ENCODE data around the gene MSMO1.

MSMO1 gene

DNA sequence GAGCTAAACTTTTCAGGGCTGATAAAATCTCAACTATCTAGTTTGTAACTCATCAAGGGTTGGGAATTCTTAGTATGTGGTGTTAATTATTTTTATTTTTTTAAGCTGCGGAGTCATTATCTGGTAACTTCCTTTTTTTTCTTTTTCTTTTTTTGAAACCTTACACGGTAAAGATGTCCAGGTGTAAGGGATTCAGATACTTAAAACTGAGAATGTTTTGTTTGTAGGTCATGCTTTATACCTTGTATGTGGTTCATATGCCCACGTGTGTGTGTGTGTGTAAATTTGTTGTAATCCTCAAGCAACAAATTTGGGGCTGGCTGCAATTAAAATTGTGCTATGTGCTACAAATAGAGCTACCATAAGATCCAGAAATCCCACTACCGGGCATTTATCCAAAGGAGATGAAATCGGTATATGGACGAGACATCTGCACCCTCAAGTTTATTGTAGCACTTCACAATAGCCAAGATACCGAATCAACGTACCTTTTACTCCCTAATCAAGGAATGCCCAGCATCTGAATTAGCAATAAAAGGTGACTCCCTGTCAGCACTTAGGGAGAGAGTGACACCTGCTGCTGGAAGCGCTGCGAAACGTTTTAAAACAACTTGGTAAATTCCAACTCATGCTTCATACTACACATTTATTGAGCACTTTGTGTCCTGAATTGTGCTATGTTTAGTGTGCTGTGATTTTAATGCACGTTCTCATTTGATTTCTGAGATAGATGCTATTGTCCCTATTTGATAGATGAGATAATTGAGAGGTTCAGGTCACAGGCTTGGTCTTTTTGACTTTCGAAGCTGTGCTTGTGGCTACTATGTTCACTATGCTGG, 16.1 kb downstream of the MSMO1 start:
- H3K36me3 ChIP-seq (ENCODE audit: insufficient read depth, low read length), result peaks cover 35% of the 10 kb centered on the region
- no peak overlapping the region for H3K4me3 ChIP-seq (ENCODE audit: low read length)
- H3K4me2 ChIP-seq (ENCODE audit: low read length), result no peak overlapping the region

GRCh38 chr4:165345666-165346417, 18.4 kb downstream of the MSMO1 start:
- H3K36me3 ChIP-seq (ENCODE audit: insufficient read depth, low read length), result peaks cover 18% of the 10 kb centered on the region
- H3K9me3 ChIP-seq (replicated peaks; ENCODE audit: low read length), result no peaks in the 10 kb centered on the region
- no peaks in the 10 kb centered on the region for H3K27me3 ChIP-seq (ENCODE audit: control insufficient read depth, insufficient read depth, low read length)
- no peak overlapping the region for H3K4me3 ChIP-seq (ENCODE audit: low read length)
- H3K4me1 ChIP-seq (ENCODE audit: control insufficient read depth, insufficient read depth, low read length), result no peaks in the 10 kb centered on the region
- no peak overlapping the region for H3K9ac ChIP-seq (ENCODE audit: low read depth, low read length)
- no peak overlapping the region for H3K4me2 ChIP-seq (ENCODE audit: low read length)

More for the DNA sequence above, 16.1 kb downstream of the MSMO1 start:
- H3K9me3 ChIP-seq (replicated peaks; ENCODE audit: low read length), result no peaks in the 10 kb centered on the region
- H3K27me3 ChIP-seq (ENCODE audit: control insufficient read depth, insufficient read depth, low read length), result no peaks in the 10 kb centered on the region
- H3K4me1 ChIP-seq (ENCODE audit: control insufficient read depth, insufficient read depth, low read length), result no peaks in the 10 kb centered on the region
- no peak overlapping the region for H3K9ac ChIP-seq (ENCODE audit: low read depth, low read length)

- no peaks in the 10 kb centered on the region for H3K9me3 ChIP-seq (replicated peaks; ENCODE audit: low read length)
- no peaks in the 10 kb centered on the region for H3K27me3 ChIP-seq (ENCODE audit: control insufficient read depth, insufficient read depth, low read length)
- H3K4me3 ChIP-seq (ENCODE audit: low read length), result no peak overlapping the region
- peaks cover 3% of the 10 kb centered on the region for H3K36me3 ChIP-seq (ENCODE audit: insufficient read depth, low read length)
- no peaks in the 10 kb centered on the region for H3K4me1 ChIP-seq (ENCODE audit: control insufficient read depth, insufficient read depth, low read length)
- H3K4me2 ChIP-seq (ENCODE audit: low read length), result no peak overlapping the region
- H3K9ac ChIP-seq (ENCODE audit: low read depth, low read length), result no peak overlapping the region
Observed at GRCh38 chr4:165347647-165348569, 20.4 kb downstream of the MSMO1 start.

GRCh38 chr4:165351359-165352130, 24.1 kb downstream of the MSMO1 start:
- H3K4me1 ChIP-seq (ENCODE audit: control insufficient read depth, insufficient read depth, low read length), result no peaks in the 10 kb centered on the region
- H3K9me3 ChIP-seq (replicated peaks; ENCODE audit: low read length), result no peaks in the 10 kb centered on the region
- no peak overlapping the region for H3K4me2 ChIP-seq (ENCODE audit: low read length)
- H3K27me3 ChIP-seq (ENCODE audit: control insufficient read depth, insufficient read depth, low read length), result no peaks in the 10 kb centered on the region
- H3K36me3 ChIP-seq (ENCODE audit: insufficient read depth, low read length), result no peaks in the 10 kb centered on the region
- no peak overlapping the region for H3K9ac ChIP-seq (ENCODE audit: low read depth, low read length)
- H3K4me3 ChIP-seq (ENCODE audit: low read length), result no peak overlapping the region

DNA sequence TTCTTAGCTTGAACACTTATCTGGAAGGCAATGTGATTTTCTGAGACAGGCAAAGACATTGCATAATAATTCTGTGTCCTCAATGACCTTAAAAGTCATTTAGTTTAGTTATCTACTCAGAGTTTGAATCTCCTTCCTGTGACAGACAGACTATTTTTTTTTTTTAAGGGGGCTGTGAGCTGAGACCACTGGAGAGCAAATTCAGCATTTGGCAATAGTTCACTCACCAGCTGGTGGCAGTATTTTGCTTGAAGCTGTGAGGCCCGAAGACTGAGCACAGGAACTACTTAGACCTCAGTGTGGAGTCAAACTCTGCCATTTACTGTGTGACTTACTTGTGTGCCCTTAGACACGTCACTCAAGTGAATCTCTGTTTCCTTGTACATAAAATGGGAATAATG, 28.4 kb downstream of the MSMO1 start:
- Histone ChIP-seq H3K9me3 (replicated peaks; ENCODE audit: low read length) (no peaks in the 10 kb centered on the region), H3K9ac (ENCODE audit: low read depth, low read length) (no peak overlapping the region), H3K4me1 (ENCODE audit: control insufficient read depth, insufficient read depth, low read length) (peaks cover 10% of the 10 kb centered on the region), H3K4me2 (ENCODE audit: low read length) (no peak overlapping the region), H3K27me3 (ENCODE audit: control insufficient read depth, insufficient read depth, low read length) (no peaks in the 10 kb centered on the region), H3K36me3 (ENCODE audit: insufficient read depth, low read length) (no peaks in the 10 kb centered on the region), H3K4me3 (ENCODE audit: low read length) (no peak overlapping the region)

- no peak overlapping the region for H3K4me2 ChIP-seq (ENCODE audit: low read length)
- no peaks in the 10 kb centered on the region for H3K9me3 ChIP-seq (replicated peaks; ENCODE audit: low read length)
- peaks cover 10% of the 10 kb centered on the region for H3K4me1 ChIP-seq (ENCODE audit: control insufficient read depth, insufficient read depth, low read length)
- H3K4me3 ChIP-seq (ENCODE audit: low read length), result no peak overlapping the region
- H3K36me3 ChIP-seq (ENCODE audit: insufficient read depth, low read length), result no peaks in the 10 kb centered on the region
- H3K9ac ChIP-seq (ENCODE audit: low read depth, low read length), result no peak overlapping the region
- no peaks in the 10 kb centered on the region for H3K27me3 ChIP-seq (ENCODE audit: control insufficient read depth, insufficient read depth, low read length)
Observed at GRCh38 chr4:165359506-165359905, 32.0 kb downstream of the MSMO1 start.

DNA sequence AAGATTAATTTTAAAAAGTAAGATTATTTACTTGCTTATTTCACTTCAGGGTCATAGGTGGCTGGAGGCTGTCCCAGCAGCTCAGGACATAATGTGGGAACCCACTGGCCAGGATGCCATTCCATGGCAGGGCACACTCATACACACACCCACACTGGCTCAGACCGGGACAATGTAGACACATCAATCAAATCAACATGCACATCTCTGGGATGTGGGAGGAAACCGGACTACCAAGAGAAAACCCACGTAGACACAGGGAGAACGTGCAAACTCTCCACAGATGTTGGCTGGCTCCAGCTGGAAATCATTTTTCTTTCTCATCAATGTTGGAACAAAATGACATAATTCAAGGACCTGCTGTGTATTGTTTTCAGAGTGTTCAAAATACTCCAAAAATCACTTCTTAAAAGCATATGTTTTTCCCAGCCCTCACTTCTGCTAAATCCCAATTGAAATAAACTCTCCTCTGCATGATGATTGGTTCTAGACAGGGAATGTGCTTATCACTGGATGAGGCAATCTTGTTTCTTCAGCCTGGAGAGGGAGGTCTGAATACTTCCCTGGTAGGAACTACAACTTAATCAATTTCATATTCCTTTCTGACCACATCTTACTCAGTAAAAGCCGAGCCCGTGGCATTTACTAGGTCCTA, 32.7 kb downstream of the MSMO1 start:
- Histone ChIP-seq H3K4me1 (ENCODE audit: control insufficient read depth, insufficient read depth, low read length) (peaks cover 10% of the 10 kb centered on the region), H3K4me2 (ENCODE audit: low read length) (no peak overlapping the region), H3K9ac (ENCODE audit: low read depth, low read length) (no peak overlapping the region), H3K9me3 (replicated peaks; ENCODE audit: low read length) (no peaks in the 10 kb centered on the region), H3K4me3 (ENCODE audit: low read length) (no peak overlapping the region), H3K36me3 (ENCODE audit: insufficient read depth, low read length) (no peaks in the 10 kb centered on the region), H3K27me3 (ENCODE audit: control insufficient read depth, insufficient read depth, low read length) (no peaks in the 10 kb centered on the region)

DNA sequence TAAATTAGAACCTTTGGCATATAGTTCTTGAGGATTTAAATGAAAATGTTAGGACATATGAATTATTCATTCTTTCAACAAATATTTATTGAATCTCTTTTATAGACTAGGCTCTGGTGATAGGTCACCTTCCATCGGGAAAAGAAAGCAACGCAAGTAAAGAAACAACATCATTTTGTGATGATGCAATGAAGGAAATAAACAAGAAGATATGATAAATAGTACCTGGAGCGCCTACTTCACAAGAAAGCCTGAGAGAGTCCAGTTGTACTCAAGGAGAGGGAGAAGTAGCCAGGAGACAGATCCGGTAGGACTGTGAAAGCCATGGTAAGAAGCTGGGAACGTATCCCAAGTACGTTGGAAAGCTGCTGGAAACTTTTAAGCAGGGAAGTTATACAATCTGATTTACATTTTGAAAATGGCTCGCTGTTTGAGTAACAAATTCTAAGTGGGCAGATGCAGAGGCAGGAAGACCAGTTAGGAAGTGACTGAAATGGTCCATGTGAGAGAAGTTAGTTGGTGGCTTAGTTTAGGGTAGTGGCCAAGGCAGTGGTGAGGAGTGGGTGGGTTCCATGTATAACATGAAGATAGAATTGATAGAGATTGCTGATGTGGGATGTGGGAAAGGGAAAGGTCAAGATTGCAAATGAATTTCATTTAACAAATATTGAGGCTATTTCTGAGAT, 33.7 kb downstream of the MSMO1 start:
- Histone ChIP-seq H3K36me3 (ENCODE audit: insufficient read depth, low read length) (no peaks in the 10 kb centered on the region), H3K9me3 (replicated peaks; ENCODE audit: low read length) (no peaks in the 10 kb centered on the region), H3K27me3 (ENCODE audit: control insufficient read depth, insufficient read depth, low read length) (no peaks in the 10 kb centered on the region), H3K4me2 (ENCODE audit: low read length) (no peak overlapping the region), H3K4me1 (ENCODE audit: control insufficient read depth, insufficient read depth, low read length) (peaks cover 10% of the 10 kb centered on the region), H3K9ac (ENCODE audit: low read depth, low read length) (no peak overlapping the region), H3K4me3 (ENCODE audit: low read length) (no peak overlapping the region)

DNA sequence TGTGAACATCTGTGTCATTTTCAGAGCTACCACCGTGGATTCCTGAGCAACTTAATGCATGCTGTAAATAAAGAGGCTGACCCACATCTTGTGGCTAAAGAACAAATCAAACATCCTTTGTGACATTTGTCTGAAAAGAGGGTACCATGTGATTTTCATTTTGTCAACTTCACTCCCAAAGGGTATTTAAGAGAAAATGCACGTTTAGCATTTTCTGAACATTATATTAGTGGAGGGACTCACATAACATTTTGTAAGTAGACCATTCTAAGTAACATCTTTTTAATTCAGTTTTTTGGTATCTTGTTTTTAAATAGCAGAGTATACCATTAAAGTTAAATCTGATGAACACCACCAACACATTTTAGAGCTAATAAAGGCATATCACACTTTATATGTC, 34.3 kb downstream of the MSMO1 start:
- Histone ChIP-seq H3K27me3 (ENCODE audit: control insufficient read depth, insufficient read depth, low read length) (no peaks in the 10 kb centered on the region), H3K4me3 (ENCODE audit: low read length) (no peak overlapping the region), H3K36me3 (ENCODE audit: insufficient read depth, low read length) (no peaks in the 10 kb centered on the region), H3K4me1 (ENCODE audit: control insufficient read depth, insufficient read depth, low read length) (peaks cover 10% of the 10 kb centered on the region), H3K9ac (ENCODE audit: low read depth, low read length) (no peak overlapping the region), H3K9me3 (replicated peaks; ENCODE audit: low read length) (no peaks in the 10 kb centered on the region), H3K4me2 (ENCODE audit: low read length) (no peak overlapping the region)

- Histone ChIP-seq H3K9me3 (replicated peaks; ENCODE audit: low read length) (no peaks in the 10 kb centered on the region), H3K9ac (ENCODE audit: low read depth, low read length) (no peak overlapping the region), H3K27me3 (ENCODE audit: control insufficient read depth, insufficient read depth, low read length) (no peaks in the 10 kb centered on the region), H3K36me3 (ENCODE audit: insufficient read depth, low read length) (no peaks in the 10 kb centered on the region), H3K4me3 (ENCODE audit: low read length) (no peak overlapping the region), H3K4me1 (ENCODE audit: control insufficient read depth, insufficient read depth, low read length) (peaks cover 5% of the 10 kb centered on the region), H3K4me2 (ENCODE audit: low read length) (no peak overlapping the region)
Observed at GRCh38 chr4:165364452-165365080, 37.1 kb downstream of the MSMO1 start.
